DLD1 (cell line): ENCODE measurements around the gene WDR4.

Experiments
- in situ Hi-C: cut with HindIII; loops from 2 replicates; pipeline ENCODE4 v1.10.0; 2017; ENCODE audit warnings: low sequenced_read_pairs

The WDR4 gene

DNA sequence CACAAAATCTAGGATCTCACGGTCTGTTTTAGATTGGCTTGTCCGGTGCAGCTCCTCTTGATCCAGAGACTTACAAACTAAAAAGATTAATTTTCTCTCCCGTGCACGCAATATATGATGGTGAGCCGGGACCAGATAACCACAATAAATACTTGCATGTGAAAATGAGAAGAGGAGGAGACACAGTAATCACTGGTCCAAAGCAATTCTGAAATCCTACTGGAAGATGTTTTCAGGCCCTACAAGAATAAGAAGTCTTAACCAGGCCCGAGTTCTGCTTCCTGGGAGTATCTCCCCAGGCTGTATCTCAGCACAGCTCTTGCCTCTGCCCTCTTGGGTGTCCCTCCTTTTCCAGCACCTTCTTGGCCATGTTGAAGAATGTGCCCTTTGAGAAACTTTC, 1.0 kb upstream of the WDR4 start:
- in situ Hi-C loops: no loop called here

- in situ Hi-C loops: loop anchor here (10.0 kb wide), 1 partner anchor 56 kb away; no protein-coding TSS in a partner anchor
Measured at GRCh38 chr21:42878678-42878992, 704 bp downstream of the WDR4 start.

DNA sequence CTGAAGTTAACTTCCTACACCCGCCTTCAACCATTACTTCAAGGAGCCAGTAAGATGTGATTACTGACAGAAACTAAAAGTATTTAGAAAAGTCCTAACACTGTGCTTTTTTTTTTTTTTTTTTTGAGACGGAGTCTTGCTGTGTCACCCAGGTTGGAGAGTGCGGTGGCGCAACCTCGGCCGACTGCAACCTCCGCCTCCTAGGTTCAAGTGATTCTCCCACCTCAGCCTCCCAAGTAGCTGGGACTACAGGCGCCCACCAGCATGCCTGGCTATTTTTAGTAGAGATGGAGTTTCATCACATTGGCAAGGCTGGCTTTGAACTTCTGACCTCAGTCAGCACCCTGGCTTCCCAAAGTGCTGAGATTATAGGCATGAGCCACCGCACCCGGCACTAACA, 3.5 kb downstream of the WDR4 start:
- in situ Hi-C loops: loop anchor here (10.0 kb wide), 1 partner anchor 59 kb away; no protein-coding TSS in a partner anchor

- in situ Hi-C loops: loop anchor here (10.0 kb wide), 1 partner anchor 62 kb away; no protein-coding TSS in a partner anchor
Measured at GRCh38 chr21:42873096-42873495, 6.2 kb downstream of the WDR4 start.

GRCh38 chr21:42868196-42868595, 11.1 kb downstream of the WDR4 start:
- in situ Hi-C loops: no loop called here

- in situ Hi-C loops: no loop called here
Measured at GRCh38 chr21:42865776-42866160, 13.6 kb downstream of the WDR4 start.

DNA sequence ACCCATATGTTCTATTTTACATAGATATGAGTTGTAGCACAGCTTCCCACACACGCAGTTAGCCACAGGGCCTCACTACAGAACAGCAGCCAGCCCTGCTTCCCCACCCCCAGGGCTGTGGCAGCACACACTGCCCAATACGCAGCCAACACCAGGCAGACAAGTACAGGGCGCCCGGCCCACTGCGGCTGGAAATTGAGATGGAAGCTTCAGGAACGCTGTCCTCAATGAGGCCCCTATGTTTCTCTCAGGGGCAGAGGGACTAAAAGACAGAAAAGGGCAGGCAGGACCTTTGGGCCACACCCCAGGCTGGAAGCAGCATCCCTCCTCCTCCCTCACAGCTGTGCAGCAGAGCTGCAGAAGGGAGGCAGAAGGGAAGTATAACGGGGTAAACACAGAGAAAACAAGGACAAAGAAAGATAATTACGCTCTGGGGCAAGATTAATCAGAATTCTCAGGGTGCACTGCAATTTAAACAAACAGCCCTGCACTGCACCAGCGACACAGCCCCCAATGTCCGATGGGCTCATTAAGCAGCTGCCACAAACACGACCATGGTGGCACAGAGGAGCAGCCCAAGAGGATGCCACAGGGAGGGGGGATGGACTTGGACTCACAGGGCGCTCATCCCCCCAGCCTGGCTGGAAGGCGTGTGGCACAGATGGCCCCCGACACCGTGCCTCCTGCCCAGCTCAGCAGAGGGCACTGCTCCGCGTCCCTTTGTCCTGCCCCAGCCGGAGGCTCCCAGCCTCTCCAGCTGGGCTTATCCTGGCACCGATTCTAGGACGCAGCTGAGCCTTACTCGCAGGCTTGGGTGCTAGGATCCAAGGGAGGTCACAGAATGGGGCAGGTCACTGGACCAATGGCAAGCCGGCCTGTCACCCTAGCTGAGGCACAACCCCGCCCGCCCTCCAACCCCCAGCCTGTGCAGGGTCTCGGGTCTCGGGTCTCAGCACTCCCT, 14.2 kb downstream of the WDR4 start:
- in situ Hi-C loops: no loop called here

- in situ Hi-C loops: no loop called here
Measured at GRCh38 chr21:42864286-42864685, 15.1 kb downstream of the WDR4 start.

- in situ Hi-C loops: no loop called here
Measured at GRCh38 chr21:42863504-42863870, 15.9 kb downstream of the WDR4 start.

GRCh38 chr21:42862774-42863503, 16.4 kb downstream of the WDR4 start:
- in situ Hi-C loops: no loop called here

GRCh38 chr21:42861848-42862400, 17.4 kb downstream of the WDR4 start:
- in situ Hi-C loops: no loop called here

GRCh38 chr21:42861311-42861847, 18.0 kb downstream of the WDR4 start:
- in situ Hi-C loops: no loop called here

- in situ Hi-C loops: no loop called here
Measured at GRCh38 chr21:42860345-42860744, 19.0 kb downstream of the WDR4 start.

DNA sequence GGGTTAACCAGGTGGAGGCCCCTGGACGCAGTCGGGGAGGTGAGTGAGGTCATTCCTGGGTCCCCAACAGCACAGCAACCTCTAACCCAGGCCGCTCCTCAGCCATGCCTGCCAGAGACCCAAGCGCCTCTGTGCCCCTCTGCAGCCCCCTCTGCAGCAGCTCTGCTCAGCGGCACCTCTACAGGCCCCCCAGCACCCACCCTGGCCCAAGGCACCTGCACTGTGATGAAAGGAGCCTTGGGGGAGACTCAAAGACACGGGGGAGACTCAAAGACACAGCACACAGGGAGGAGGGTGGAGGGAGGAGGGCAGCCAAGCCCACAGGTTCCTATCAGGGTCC, 19.5 kb downstream of the WDR4 start:
- in situ Hi-C loops: no loop called here

- in situ Hi-C loops: no loop called here
Measured at GRCh38 chr21:42858957-42859890, 20.1 kb downstream of the WDR4 start.

DNA sequence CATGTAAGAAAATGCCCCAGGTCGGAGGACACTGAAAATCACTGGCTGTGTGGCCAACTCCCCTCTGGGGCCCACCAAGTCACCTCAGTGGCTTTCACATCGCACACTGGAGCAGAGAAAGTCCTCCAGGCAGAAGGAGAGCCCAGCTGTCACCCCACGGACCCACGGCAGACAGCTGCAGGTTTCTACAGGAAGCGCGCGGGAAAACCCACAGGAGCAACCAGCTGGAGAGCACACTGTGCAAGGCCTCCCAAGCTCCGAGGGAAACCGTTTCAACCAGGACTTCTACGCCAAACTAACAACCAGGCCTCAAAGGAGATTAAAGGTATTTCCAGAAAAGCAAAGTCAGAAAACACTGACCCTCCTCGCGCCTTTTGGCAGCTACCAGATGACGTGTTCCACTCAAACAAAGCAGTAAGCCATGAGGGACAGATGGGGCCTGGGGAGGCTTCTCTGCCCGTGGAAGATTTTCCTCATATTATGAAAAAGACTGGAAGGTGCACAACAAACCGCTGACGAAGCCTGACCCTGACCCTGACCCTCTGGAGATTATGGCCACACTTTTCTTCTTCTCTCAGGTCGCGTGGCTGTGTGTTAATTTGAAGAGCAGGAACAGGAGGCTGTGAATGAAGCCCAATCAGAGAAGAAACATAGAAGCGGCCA, 21.0 kb downstream of the WDR4 start:
- in situ Hi-C loops: no loop called here

- in situ Hi-C loops: no loop called here
Measured at GRCh38 chr21:42857216-42857615, 22.1 kb downstream of the WDR4 start.

DNA sequence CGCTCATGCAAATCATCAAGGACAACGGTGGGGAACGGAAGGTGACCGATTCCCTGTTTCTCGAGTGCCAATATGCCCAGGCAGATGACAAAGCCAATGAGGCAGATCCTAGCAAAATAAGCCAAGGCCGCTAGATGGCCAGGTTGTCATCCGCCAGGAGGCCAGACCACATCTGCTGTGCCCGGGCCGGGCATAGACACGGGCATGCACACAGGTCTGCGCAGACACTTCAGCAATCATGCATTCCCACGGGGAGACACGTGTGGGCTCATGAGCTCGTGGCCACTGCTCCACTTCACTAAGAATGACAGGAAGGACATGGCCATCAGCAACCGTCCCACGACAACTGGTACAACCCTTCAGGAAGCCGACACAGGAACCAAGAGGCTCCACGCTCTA, 23.4 kb downstream of the WDR4 start:
- in situ Hi-C loops: no loop called here

DNA sequence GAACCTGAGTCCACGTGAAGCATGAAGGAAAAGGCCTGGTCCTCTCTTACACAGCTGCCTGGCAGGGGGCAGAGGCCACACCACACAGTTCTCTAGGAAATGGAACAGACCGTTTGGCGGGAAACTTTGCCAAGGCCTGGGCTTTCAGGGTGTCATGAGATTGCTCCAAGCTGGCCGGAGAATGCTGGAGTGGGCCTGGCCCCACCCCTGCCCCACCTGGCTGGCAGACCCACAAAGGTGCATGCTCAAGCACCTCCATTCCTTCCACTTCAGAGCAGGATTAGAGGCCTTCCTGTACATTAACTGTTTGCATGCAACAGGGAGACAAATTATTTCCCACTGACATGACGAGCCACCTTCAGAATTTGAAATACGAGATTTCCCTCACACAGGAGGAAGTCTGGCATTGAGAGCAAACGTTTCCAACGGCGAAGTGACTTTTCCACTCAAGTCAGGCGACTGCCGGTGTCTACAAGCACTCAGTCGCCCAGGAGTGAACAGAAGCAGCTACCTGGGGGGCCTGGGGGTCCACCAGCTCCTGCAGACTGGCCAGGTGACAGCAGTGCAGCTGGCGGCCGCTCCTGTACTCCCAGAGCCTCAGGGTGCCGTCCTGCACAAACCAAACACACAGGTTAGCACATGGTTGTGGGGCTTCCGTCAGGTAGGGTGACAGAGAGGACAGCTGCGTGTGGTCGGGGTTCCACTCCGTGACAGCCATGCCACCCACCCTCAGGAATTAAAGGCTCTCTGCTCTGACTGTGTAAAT, 24.0 kb downstream of the WDR4 start:
- in situ Hi-C loops: no loop called here
